Measurements from ENCODE around the gene PPARD.

DNA sequence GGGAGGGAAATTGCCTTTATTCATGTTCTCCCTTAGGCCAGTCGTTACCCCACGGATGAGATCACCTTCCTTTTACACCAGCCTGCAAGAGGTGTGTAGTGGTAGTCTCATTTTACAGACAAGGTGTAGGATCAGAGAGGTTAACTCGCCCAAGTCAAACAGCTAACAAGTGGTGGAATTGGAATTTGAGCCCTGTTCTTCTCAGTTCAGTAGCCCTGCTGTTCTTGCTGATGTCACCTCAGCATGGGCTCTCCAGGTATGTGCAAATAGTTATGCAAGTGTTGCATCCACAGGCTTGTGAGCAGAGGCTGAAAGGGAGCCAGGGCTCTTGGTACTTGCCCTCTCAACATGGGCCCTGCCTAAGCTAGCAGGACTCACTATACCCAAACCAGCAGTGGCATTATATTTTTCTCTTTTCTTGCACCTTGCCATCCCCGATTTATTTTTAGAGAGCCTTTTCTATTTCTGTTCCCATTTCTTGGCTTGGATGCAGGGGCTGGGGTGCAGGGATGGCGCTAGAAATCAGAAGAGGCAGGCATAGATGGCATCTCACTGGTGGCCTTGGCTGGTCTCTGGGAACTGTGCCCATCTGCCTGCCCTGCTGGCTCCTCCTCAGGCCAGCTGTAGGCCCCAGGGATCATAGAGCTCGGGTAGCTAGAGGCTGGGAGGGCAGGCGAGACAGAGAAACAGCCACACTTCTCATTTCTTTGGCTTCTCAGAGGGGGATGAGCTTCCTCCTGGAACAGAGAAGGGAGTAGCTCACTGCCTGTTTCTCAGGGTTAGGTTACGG is 18.2 kb downstream of the PPARD start:
- TF ChIP-seq, protein P1, sequence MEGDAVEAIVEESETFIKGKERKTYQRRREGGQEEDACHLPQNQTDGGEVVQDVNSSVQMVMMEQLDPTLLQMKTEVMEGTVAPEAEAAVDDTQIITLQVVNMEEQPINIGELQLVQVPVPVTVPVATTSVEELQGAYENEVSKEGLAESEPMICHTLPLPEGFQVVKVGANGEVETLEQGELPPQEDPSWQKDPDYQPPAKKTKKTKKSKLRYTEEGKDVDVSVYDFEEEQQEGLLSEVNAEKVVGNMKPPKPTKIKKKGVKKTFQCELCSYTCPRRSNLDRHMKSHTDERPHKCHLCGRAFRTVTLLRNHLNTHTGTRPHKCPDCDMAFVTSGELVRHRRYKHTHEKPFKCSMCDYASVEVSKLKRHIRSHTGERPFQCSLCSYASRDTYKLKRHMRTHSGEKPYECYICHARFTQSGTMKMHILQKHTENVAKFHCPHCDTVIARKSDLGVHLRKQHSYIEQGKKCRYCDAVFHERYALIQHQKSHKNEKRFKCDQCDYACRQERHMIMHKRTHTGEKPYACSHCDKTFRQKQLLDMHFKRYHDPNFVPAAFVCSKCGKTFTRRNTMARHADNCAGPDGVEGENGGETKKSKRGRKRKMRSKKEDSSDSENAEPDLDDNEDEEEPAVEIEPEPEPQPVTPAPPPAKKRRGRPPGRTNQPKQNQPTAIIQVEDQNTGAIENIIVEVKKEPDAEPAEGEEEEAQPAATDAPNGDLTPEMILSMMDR (IDR thresholded peaks at IDR 0.05): no peak
- no peak for TF ChIP-seq POLR2A (IDR thresholded peaks at IDR 0.05)
- TF ChIP-seq POLR2AphosphoS5 (IDR thresholded peaks at IDR 0.05): no peak
- TF ChIP-seq EP300 (IDR thresholded peaks at IDR 0.05): no peak
